ENCODE measurements around the gene SHCBP1L. TPM values are rescaled to one million over a fixed set of nuclear protein-coding genes. Genes with fewer than 3 reads are reported as not detected.
"Not testable (repeated sequence)": the region's sequence is repeated elsewhere in the genome, so short reads cannot be mapped to it uniquely, and the experiment has no call there.

The SHCBP1L gene
- polyA plus RNA-seq, 3 donors from 2014 or later = not detected

DNA sequence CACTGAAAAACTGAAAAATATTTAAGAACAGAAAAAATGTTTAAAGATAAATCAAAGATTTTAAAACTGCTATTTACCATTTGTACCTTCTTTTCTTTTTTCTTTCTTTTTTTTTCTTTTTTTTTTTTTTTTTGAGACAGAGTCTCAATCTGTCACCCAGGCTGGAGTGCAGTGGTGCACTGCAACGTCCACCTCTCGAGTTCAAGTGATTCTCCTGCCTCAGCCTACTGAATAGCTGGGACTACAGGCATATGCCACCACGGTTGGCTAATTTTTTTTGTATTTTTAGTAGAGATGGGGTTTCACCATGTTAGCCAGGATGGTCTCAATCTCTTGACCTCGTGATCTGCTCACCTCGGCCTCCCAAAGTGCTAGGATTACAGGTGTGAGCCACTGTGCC, 51.0 kb downstream of the SHCBP1L start:
- H3K36me3 Mint-ChIP-seq; H3K27ac Mint-ChIP-seq; H3K9me3 Mint-ChIP-seq; H3K4me3 Mint-ChIP-seq; H3K27me3 Mint-ChIP-seq (ENCODE audit: low read depth in 3 of 3); DNase-seq; H3K4me1 Mint-ChIP-seq: not testable (repeated sequence)

DNA sequence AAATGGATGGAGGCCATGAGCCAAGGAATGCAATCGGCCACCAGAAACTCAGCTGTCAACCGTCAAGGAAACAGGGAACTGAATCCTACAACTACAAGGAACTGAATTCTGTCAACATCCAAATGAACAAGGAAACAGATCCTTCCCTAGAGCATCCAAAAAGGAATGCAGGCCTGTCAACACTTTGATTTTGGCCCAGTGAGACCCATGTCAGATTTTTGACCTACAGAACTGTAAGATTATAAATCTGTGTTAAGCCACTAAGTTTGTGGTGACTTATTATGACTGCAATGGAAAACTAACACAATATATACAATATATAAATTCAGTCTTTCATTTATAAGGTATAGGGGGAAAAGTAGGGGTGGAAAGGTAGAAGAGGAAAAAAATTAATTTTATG, 55.3 kb downstream of the SHCBP1L start:
- H3K27ac Mint-ChIP-seq = no peak overlapping the region
- peaks cover 0 to 7% (median 0%) of the 10 kb centered on the region in 3 donors for H3K36me3 Mint-ChIP-seq
- no peak for DNase-seq
- H3K4me3 Mint-ChIP-seq = no peak overlapping the region
- no peaks in the 10 kb centered on the region for H3K4me1 Mint-ChIP-seq
- no peaks in the 10 kb centered on the region for H3K9me3 Mint-ChIP-seq
- peaks cover 2 to 14% (median 6%) of the 10 kb centered on the region in 3 donors for H3K27me3 Mint-ChIP-seq (ENCODE audit: low read depth in 3 of 3)

DNA sequence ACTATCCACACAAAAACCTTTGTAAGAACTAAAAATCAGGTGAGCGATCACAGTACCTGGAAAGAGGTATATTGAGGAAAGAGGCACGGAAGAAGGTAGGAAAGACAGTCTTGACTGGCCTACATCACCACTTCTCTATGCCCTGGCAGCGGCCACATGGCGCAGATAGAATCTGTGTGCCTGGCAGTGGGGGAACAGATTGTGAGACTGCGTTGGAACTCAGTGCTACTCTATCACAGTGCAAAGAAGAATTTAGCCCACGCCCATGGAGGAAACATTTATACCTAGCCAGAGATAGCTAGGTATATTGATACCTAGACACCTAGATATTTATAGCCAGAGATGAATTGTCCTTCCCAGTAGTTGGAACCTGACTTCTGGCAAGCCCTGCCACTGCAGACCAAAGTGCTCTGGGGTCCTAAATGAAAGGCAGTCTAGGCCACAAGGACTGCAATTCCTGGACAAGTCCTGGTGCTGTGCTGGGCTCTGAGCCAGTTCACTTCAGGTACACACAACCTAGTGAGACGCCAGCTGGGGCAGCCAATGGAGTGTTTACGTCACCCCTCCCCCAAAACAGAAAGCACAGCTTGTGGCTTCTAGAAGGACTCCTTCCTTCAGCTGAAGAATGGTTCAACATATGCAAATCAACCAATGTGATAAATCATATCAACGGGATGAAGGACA, 61.9 kb downstream of the SHCBP1L start:
- Mint-ChIP-seq H3K36me3 (peaks cover 5 to 28% (median 22%) of the 10 kb centered on the region in 3 donors), H3K27ac (peak overlapping the region in 3 of 6 donors; percentile 17 to 37 (median 25)), H3K27me3 (ENCODE audit: low read depth in 3 of 3) (peaks cover 0 to 16% (median 4%) of the 10 kb centered on the region in 3 donors), H3K4me1 (peaks cover 20 to 30% of the 10 kb centered on the region in 2 donors), H3K9me3 (no peaks in the 10 kb centered on the region), H3K4me3 (no peak overlapping the region)
- DNase-seq = no peak

DNA sequence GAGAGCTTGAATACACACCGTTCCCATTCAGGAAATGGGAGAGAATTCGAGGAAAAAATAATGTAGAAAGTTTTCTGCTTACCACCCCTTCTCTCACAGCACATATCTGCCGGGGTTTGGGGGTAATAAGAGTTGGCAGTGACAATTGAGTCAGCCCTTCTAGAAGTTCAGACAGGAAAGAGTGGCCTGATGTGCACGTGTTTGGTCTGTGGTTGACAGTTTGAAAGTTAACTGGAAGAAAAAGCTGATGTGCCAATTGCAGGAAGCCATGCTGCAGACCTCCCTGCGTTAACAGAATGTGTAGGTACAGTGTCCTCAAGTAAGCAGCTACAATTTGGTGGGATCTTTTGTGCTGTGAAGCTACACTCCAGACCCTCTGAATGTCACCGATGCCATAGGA, 63.0 kb downstream of the SHCBP1L start:
- Mint-ChIP-seq H3K27me3 (ENCODE audit: low read depth in 3 of 3) (peaks cover 0 to 9% (median 4%) of the 10 kb centered on the region in 3 donors), H3K36me3 (peaks cover 15 to 38% (median 28%) of the 10 kb centered on the region in 3 donors), H3K4me1 (peaks cover 20 to 30% of the 10 kb centered on the region in 2 donors), H3K27ac (peak overlapping the region; percentile 0 to 78 (median 57)), H3K4me3 (peak overlapping the region in 4 of 5 donors; percentile 23 to 44 (median 38)), H3K9me3 (no peaks in the 10 kb centered on the region)
- DNase-seq = peak; percentile 38 to 47 (median 42)

DNA sequence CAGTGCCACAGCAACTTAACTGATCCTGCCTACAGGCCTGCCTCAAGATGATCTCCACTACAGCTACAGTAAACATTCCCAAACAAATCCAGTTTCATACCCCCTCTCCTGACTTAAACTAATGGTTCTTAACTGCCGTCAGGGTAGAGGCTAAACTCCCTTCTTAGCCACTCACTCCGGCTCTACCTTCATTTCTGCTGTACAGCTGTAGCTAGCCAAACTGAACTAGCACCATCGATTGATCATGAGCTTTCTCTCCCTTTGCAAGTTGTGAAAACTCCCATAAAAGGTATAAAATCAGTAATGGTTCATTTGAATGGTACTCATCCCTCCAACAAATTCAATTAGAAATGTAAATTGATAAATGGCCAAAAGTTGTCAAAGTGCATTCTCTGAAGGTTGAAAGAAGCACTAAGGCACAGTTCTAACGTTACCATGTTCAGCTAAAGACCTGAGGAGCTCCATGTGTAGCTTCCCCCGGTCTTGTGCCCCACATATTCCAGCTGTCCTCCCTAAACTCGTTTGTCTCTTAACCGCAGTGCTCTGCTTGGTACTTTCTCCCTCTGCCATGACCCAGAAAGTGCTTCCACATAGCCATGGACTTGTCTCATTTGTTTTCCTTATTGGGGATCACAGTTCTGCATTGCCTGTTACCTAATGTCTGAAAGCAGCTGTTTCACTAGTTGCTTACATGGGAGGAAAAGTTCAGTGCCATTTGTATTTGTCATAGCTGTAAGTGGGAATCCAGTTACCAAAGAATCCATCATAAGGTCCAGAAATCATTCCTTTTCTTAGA, 64.0 kb downstream of the SHCBP1L start:
- Mint-ChIP-seq H3K9me3 (no peaks in the 10 kb centered on the region), H3K27ac (peak overlapping the region; percentile 0 to 78 (median 38)), H3K27me3 (ENCODE audit: low read depth in 3 of 3) (peaks cover 0 to 4% (median 0%) of the 10 kb centered on the region in 3 donors), H3K4me1 (peaks cover 20 to 30% of the 10 kb centered on the region in 2 donors), H3K36me3 (peaks cover 21 to 45% (median 32%) of the 10 kb centered on the region in 3 donors), H3K4me3 (no peak overlapping the region)
- DNase-seq = no peak

DNA sequence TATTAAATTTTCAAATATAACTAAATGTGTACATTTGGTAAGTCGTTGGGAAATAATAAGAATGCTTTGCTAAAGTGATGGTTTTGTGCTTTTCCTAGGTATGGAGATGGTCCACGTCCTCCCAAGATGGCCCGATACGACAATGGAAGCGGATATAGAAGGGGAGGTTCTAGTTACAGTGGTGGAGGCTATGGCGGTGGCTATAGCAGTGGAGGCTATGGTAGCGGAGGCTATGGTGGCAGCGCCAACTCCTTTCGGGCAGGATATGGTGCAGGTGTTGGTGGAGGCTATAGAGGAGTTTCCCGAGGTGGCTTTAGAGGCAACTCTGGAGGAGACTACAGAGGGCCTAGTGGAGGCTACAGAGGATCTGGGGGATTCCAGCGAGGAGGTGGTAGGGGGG, 66.0 kb downstream of the SHCBP1L start:
- H3K4me1 Mint-ChIP-seq = peaks cover 20 to 30% of the 10 kb centered on the region in 2 donors
- no peaks in the 10 kb centered on the region for H3K9me3 Mint-ChIP-seq
- H3K4me3 Mint-ChIP-seq = no peak overlapping the region
- peak overlapping the region in 2 of 6 donors; percentile 30 to 34 for H3K27ac Mint-ChIP-seq
- peaks cover 0 to 2% (median 0%) of the 10 kb centered on the region in 3 donors for H3K27me3 Mint-ChIP-seq (ENCODE audit: low read depth in 3 of 3)
- H3K36me3 Mint-ChIP-seq = peaks cover 30 to 54% (median 38%) of the 10 kb centered on the region in 3 donors
- no peak for DNase-seq

DNA sequence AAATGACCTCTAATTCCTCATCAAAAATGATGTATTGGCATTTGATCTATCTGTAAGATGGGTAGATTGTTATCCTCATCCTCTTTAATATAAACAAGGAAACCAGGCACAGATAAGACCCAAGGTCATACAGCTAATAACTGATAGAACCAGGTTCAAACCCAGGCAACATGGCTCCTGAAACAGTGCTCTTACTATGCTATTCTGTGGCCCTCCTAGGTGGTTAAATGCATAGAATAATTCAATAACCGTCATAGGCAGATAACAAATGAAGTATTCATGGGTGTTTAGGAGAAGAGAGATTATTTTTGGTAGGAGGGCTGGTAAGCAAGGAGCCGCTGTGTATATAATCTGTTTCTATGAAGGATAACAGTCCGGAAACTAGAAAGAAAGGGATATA, 67.4 kb downstream of the SHCBP1L start:
- Mint-ChIP-seq H3K4me1 (peaks cover 15 to 25% of the 10 kb centered on the region in 2 donors), H3K36me3 (peaks cover 40 to 63% (median 42%) of the 10 kb centered on the region in 3 donors), H3K9me3 (no peaks in the 10 kb centered on the region), H3K27ac (peak overlapping the region in 1 of 6 donors; percentile 2), H3K27me3 (ENCODE audit: low read depth in 3 of 3) (peaks cover 0 to 4% (median 2%) of the 10 kb centered on the region in 3 donors), H3K4me3 (no peak overlapping the region)
- no peak for DNase-seq

DNA sequence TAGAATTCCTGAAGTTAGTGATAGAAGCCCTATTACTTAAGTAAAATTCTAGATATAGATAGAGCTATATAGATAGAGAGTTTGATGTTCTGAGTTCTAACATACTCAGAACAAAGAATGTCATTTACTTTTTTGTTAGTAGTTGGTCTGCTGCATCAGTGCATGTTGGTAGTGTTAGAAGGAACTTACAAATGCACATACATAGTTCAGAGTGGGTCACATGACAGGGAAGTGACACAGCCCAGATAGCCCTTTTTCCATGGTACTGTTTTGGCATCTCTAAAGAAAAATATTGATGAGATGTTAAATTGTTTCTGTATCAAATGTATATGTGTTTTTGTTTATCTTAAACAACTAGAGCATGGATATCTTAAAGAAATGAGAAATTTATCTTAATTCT, 68.1 kb downstream of the SHCBP1L start:
- H3K4me3 Mint-ChIP-seq = no peak overlapping the region
- no peak for DNase-seq
- H3K9me3 Mint-ChIP-seq = no peaks in the 10 kb centered on the region
- peaks cover 46 to 70% (median 49%) of the 10 kb centered on the region in 3 donors for H3K36me3 Mint-ChIP-seq
- peaks cover 0 to 4% (median 2%) of the 10 kb centered on the region in 3 donors for H3K27me3 Mint-ChIP-seq (ENCODE audit: low read depth in 3 of 3)
- no peak overlapping the region for H3K27ac Mint-ChIP-seq
- H3K4me1 Mint-ChIP-seq = peaks cover 8 to 17% of the 10 kb centered on the region in 2 donors

DNA sequence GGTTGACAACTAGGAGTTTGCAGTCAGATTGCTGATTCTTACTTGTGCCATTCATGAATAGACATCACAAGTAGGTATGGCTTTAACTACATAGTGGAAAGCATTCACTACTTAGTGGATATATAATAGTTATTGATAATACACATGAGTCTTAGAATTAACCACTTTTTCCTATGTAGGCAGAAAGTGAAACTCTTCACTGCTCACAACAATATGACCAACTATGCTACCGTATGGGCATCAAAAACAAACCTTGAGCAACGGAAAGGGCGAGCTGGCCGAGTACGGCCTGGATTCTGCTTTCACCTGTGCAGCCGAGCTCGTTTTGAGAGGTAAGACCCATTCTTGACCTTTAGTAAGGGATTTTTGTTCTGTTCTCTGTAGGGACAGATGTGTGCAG, 75.1 kb downstream of the SHCBP1L start:
- H3K36me3 Mint-ChIP-seq = peaks cover 41 to 81% (median 73%) of the 10 kb centered on the region in 3 donors
- peaks cover 0 to 4% (median 0%) of the 10 kb centered on the region in 3 donors for H3K27me3 Mint-ChIP-seq (ENCODE audit: low read depth in 3 of 3)
- no peak for DNase-seq
- H3K9me3 Mint-ChIP-seq = no peaks in the 10 kb centered on the region
- no peak overlapping the region for H3K27ac Mint-ChIP-seq
- no peaks in the 10 kb centered on the region for H3K4me1 Mint-ChIP-seq
- H3K4me3 Mint-ChIP-seq = no peak overlapping the region

DNA sequence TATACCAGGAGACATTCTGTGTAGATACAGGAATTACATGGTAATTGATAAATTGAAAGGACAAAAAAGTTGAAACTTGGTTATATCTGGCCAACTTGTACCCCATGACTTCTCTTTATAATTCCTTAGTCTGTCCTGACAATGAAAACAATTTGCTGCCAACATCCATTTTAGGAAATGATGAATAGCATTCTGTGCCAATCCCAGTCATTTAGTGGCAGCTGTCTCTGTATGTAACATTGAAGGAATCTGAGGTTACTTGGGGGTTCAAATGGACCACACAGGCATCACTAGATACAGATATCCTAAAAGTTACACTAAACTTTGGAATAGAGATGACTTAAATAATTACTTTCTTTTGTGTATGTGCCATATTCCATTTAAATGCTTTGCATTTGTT, 75.6 kb downstream of the SHCBP1L start:
- Mint-ChIP-seq H3K36me3 (peaks cover 40 to 81% (median 73%) of the 10 kb centered on the region in 3 donors), H3K27ac (no peak overlapping the region), H3K4me1 (peaks cover 0 to under 1% of the 10 kb centered on the region in 2 donors), H3K9me3 (no peaks in the 10 kb centered on the region), H3K4me3 (no peak overlapping the region), H3K27me3 (ENCODE audit: low read depth in 3 of 3) (peaks cover 0 to 4% (median 0%) of the 10 kb centered on the region in 3 donors)
- no peak for DNase-seq

DNA sequence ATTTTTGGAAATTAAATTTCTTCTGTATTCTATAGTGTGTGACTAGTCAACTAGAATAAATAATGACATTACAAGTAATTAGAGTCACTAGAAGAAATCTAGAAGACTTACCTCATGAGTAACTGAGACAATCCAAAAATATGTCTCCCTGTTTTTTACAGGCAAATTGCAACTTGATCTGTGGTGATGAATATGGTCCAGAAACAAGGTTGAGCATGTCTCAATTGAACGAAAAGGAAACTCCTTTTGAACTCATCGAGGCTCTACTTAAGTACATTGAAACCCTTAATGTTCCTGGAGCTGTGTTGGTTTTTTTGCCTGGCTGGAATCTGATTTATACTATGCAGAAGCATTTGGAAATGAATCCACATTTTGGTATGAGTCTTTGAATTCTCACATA, 77.1 kb downstream of the SHCBP1L start:
- Mint-ChIP-seq H3K4me3 (no peak overlapping the region), H3K9me3 (no peaks in the 10 kb centered on the region), H3K4me1 (peaks cover 2 to 5% of the 10 kb centered on the region in 2 donors), H3K36me3 (peaks cover 35 to 80% (median 74%) of the 10 kb centered on the region in 3 donors), H3K27me3 (ENCODE audit: low read depth in 3 of 3) (peaks cover 0 to 2% (median 2%) of the 10 kb centered on the region in 3 donors), H3K27ac (no peak overlapping the region)
- DNase-seq = no peak

DNA sequence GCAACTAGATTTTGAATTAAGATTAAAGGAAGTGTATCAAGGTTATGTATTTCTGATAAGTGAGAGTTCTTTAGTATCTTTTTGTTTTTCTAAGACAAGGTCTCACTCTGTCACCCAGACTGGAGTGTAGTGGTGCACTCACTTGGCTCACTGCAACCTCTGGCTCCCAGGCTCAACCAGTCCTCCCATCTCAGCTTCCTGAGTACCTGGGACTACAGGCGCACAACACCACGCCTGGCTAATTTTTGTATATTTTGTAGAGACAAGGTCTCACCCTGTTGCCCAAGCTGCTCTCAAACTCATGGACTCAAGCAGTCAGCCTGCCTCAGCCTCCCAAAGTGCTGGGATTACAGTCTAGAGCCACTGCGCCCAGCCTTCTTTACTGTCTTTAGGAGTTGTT, 80.1 kb downstream of the SHCBP1L start:
- H3K27me3 Mint-ChIP-seq (ENCODE audit: low read depth in 3 of 3) = peaks cover 0 to 2% (median 0%) of the 10 kb centered on the region in 3 donors
- peak overlapping the region in 2 of 6 donors; percentile 55 to 74 for H3K27ac Mint-ChIP-seq
- H3K4me3 Mint-ChIP-seq = no peak overlapping the region
- H3K9me3 Mint-ChIP-seq = no peaks in the 10 kb centered on the region
- H3K4me1 Mint-ChIP-seq = peaks cover 2 to 5% of the 10 kb centered on the region in 2 donors
- no peak for DNase-seq
- peaks cover 22 to 66% (median 59%) of the 10 kb centered on the region in 3 donors for H3K36me3 Mint-ChIP-seq

DNA sequence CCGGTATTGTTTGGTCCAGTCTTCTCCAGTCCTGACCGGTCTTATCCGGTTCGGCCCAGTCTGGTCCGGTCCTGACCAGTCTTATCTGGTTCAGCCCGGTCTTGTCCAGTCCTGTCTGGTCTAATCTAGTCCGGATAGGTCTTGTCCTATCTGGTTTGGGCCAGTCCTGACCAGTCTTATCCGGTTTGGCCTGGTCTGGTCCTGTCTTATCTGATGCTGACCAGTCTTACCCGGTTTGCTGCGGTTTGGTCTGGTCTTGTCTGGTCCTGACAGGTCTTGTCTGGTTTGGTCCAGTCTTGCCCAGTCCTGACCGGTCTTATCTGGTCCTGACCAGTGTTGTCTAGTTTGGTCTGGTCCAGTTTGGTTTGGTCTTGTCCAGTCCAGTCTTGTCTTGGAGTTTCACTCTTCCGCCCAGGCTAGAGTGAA, 83.7 kb downstream of the SHCBP1L start:
- H3K4me1 Mint-ChIP-seq = peaks cover 2 to 5% of the 10 kb centered on the region in 2 donors
- peaks cover 0 to 3% (median 2%) of the 10 kb centered on the region in 3 donors for H3K27me3 Mint-ChIP-seq (ENCODE audit: low read depth in 3 of 3)
- no peaks in the 10 kb centered on the region for H3K9me3 Mint-ChIP-seq
- H3K36me3 Mint-ChIP-seq = peaks cover 14 to 75% (median 47%) of the 10 kb centered on the region in 3 donors
- H3K4me3 Mint-ChIP-seq = no peak overlapping the region
- DNase-seq = peak in 2 of 3 donors; percentile 4 to 13
- H3K27ac Mint-ChIP-seq = no peak overlapping the region

DNA sequence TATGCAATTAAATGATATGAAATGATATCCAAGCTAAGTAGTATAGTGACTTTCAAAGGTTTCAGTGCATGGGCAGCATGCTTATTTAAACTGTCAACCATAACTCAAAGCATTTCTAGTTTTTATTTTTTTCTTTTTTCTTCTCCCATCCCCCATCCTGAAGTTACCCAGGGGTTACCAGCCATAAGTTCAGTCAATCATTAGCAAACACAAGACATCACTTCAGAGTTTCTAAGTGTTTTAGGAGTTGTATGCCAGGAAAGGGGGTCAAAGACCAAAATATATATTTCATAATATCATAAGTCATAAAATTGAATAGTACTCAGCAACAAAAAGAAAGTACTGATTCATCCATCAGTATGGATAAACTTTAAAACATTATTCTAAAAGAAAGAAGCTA, 85.1 kb downstream of the SHCBP1L start:
- no peak for DNase-seq
- H3K27me3 Mint-ChIP-seq (ENCODE audit: low read depth in 3 of 3) = peaks cover 0 to 5% (median 2%) of the 10 kb centered on the region in 3 donors
- no peaks in the 10 kb centered on the region for H3K9me3 Mint-ChIP-seq
- H3K4me3 Mint-ChIP-seq = no peak overlapping the region
- peaks cover 14 to 69% (median 39%) of the 10 kb centered on the region in 3 donors for H3K36me3 Mint-ChIP-seq
- peaks cover 2 to 5% of the 10 kb centered on the region in 2 donors for H3K4me1 Mint-ChIP-seq
- peak overlapping the region in 2 of 6 donors; percentile 21 to 69 for H3K27ac Mint-ChIP-seq

Measured in immature natural killer cell (primary cell).